Fibroblast of upper back skin (primary cell): ENCODE data around the gene AFF1.
A peak's percentile ranks its signal among the peaks of the same experiment; 100 is the strongest.

Experiments used
- DNase-seq: peaks from one replicate; pipeline ENCODE4 v3.0.0-alpha.2; 2013

The AFF1 gene

GRCh38 chr4:87042221-87042620, 107.4 kb downstream of the AFF1 start:
- no peak for DNase-seq

GRCh38 chr4:87042986-87043820, 108.4 kb downstream of the AFF1 start:
- DNase-seq, result no peak

- DNase-seq, result no peak
These were observed 109.9 kb downstream of the AFF1 start for GRCh38 chr4:87044511-87045233.

GRCh38 chr4:87045234-87045558, 110.4 kb downstream of the AFF1 start:
- no peak for DNase-seq

GRCh38 chr4:87045659-87046058, 110.8 kb downstream of the AFF1 start:
- no peak for DNase-seq

- peak; percentile 87 for DNase-seq
These were observed 111.3 kb downstream of the AFF1 start for GRCh38 chr4:87046121-87046551.

GRCh38 chr4:87047281-87047798, 112.5 kb downstream of the AFF1 start:
- no peak for DNase-seq

GRCh38 chr4:87049508-87049907, 114.7 kb downstream of the AFF1 start:
- no peak for DNase-seq

GRCh38 chr4:87050596-87050995, 115.8 kb downstream of the AFF1 start:
- DNase-seq, result no peak

- DNase-seq, result no peak
These were observed 116.4 kb downstream of the AFF1 start for GRCh38 chr4:87051121-87051713.

GRCh38 chr4:87052615-87053014, 117.8 kb downstream of the AFF1 start:
- no peak for DNase-seq

GRCh38 chr4:87053176-87053658, 118.4 kb downstream of the AFF1 start:
- DNase-seq, result no peak

GRCh38 chr4:87053802-87054767, 119.3 kb downstream of the AFF1 start:
- DNase-seq, result no peak

GRCh38 chr4:87054900-87055299, 120.1 kb downstream of the AFF1 start:
- no peak for DNase-seq

- no peak for DNase-seq
These were observed 120.5 kb downstream of the AFF1 start for GRCh38 chr4:87055311-87055710.

GRCh38 chr4:87056881-87057280, 122.1 kb downstream of the AFF1 start:
- no peak for DNase-seq

GRCh38 chr4:87057835-87058355, 123.1 kb downstream of the AFF1 start:
- no peak for DNase-seq

- no peak for DNase-seq
These were observed 123.7 kb downstream of the AFF1 start for GRCh38 chr4:87058356-87059073.

GRCh38 chr4:87060957-87061356, 126.1 kb downstream of the AFF1 start:
- peak; percentile 49 for DNase-seq

- DNase-seq, result no peak
These were observed 130.2 kb downstream of the AFF1 start for GRCh38 chr4:87065021-87065420.

- DNase-seq, result no peak
These were observed 131.8 kb downstream of the AFF1 start for GRCh38 chr4:87066403-87067123.
